ENCODE data around the gene ITPR2.

GRCh38 chr12:26721800-26722199, 111.2 kb downstream of the ITPR2 start:
- no peak for TF ChIP-seq CTCF (IDR thresholded peaks at IDR 0.05)
- TF ChIP-seq EP300 (IDR thresholded peaks at IDR 0.05): no peak

Measured in tibial nerve (tissue), 4 donors.